CD8-positive, alpha-beta memory T cell (primary cell): ENCODE data around the gene ICAM2. TPM values are rescaled to one million over a fixed set of nuclear protein-coding genes. Genes with fewer than 3 reads are reported as not detected.

Source experiments
- CTCF ChIA-PET: fragments of 350-600 bp; sonication (Branson Sonifier 250); formaldehyde crosslinking; loops from one replicate; lab custom pipeline; 2021; ENCODE audit warnings: antibody characterized with exemption; lab: Charles Lee
- POLR2A ChIA-PET: fragments of 350-600 bp; sonication (Branson Sonifier 250); formaldehyde crosslinking; loops from one replicate; lab custom pipeline; 2021; ENCODE audit warnings: antibody characterized with exemption; lab: Charles Lee
- DNase-seq, 5 donors: peaks; one replicate each; pipeline versions ENCODE4 v3.0.0 to v3.0.0-alpha.2; 2020 to 2022; ENCODE audit warnings: mixed read lengths in 1 of 5
- H3K27ac ChIP-seq: one replicate; pipeline ENCODE4 v1.7.0; 2013; ENCODE audit warnings: low read depth, mild to moderate bottlenecking, low read length, moderate library complexity
- H3K27me3 ChIP-seq: 2 replicates; pipeline ENCODE4 v1.7.0; 2013; ENCODE audit warnings: low read length, mild to moderate bottlenecking; ENCODE audit not compliant: insufficient read depth, poor library complexity, severe bottlenecking
- H3K36me3 ChIP-seq: 2 replicates; pipeline ENCODE4 v1.7.0; 2013; ENCODE audit warnings: mild to moderate bottlenecking, low read length, moderate library complexity; ENCODE audit not compliant: insufficient read depth
- H3K4me1 ChIP-seq: 2 replicates; pipeline ENCODE4 v1.7.0; 2013; ENCODE audit warnings: mild to moderate bottlenecking, low read length, moderate library complexity; ENCODE audit not compliant: insufficient read depth
- H3K4me3 ChIP-seq: 2 replicates; pipeline ENCODE4 v1.7.0; 2013; ENCODE audit warnings: mild to moderate bottlenecking, low read length
- H3K9me3 ChIP-seq: 2 replicates; pipeline ENCODE4 v1.7.0; 2013; ENCODE audit warnings: mild to moderate bottlenecking, low read length
- H3K27ac Mint-ChIP-seq, 8 donors: one replicate each; pipeline ENCODE4 v1.8.0; 2020 to 2021; ENCODE audit warnings: mixed read lengths in 8 of 8, mild to moderate bottlenecking in 6 of 8, inconsistent platforms in 3 of 8, moderate library complexity in 3 of 8
- H3K27me3 Mint-ChIP-seq, 2 donors: one replicate each; pipeline ENCODE4 v1.8.0; 2020 to 2021; ENCODE audit warnings: mixed read lengths in 2 of 2, mild to moderate bottlenecking in 1 of 2, moderate library complexity in 1 of 2
- H3K36me3 Mint-ChIP-seq, 3 donors: one replicate each; pipeline ENCODE4 v1.8.0; 2020 to 2021; ENCODE audit warnings: mixed read lengths in 3 of 3, inconsistent platforms in 1 of 3, mild to moderate bottlenecking in 1 of 3
- H3K4me1 Mint-ChIP-seq, 3 donors: one replicate each; pipeline ENCODE4 v1.8.0; 2020 to 2021; ENCODE audit warnings: mixed read lengths in 3 of 3, inconsistent platforms in 1 of 3, mild to moderate bottlenecking in 1 of 3
- H3K4me3 Mint-ChIP-seq, 7 donors: one replicate each; pipeline ENCODE4 v1.8.0; 2020 to 2021; ENCODE audit warnings: mixed read lengths in 7 of 7, mild to moderate bottlenecking in 6 of 7, moderate library complexity in 4 of 7, inconsistent platforms in 2 of 7
- H3K9me3 Mint-ChIP-seq, 5 donors: one replicate each; pipeline ENCODE4 v1.8.0; 2020 to 2022; ENCODE audit warnings: mixed read lengths in 5 of 5, mild to moderate bottlenecking in 3 of 5, moderate library complexity in 2 of 5, inconsistent platforms in 1 of 5
- polyA plus RNA-seq: library from polyadenylated mRNA; unstranded; fragments of 300-500 nt; fragmentation: Illumina TruSeq; gene quantifications from one replicate; pipeline ENCODE4 v1.2.3, GENCODE V29; 2021
- total RNA-seq, 2 experiments: library from RNA; stranded (reverse); gene quantifications; one replicate each; pipeline ENCODE4 v1.2.3, GENCODE V29; 2021

Gene ICAM2
- total and polyA plus RNA-seq, 3 experiments from 2014 or later, result 77.4 to 301 (median 80.7) TPM

DNA sequence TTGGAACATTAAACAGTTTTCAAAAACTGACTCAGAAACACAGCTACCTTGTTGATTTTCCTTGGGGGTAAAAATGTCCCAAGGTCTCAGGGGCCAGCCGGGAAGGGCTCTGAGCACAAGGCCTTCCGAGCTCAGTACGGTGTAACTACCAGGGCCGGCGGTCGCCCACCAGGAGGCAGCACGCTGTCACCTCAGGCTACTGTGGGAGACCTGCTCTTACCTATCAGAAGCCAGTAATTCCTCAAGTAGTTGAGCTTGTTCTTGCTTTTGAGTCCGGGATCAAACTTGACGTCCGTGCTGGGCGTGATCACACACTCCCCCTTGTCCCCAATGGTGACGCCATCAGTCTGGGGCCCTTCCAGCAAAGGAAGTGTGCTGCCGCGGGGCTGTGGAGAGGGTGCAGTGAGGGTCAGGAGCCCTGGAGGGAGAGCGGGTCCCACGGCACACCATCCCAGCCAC lies 43.4 kb upstream of the ICAM2 start:
- Mint-ChIP-seq H3K4me1 (peaks cover 55 to 93% (median 92%) of the 10 kb centered on the region in 3 donors), H3K36me3 (peaks cover 53 to 90% (median 63%) of the 10 kb centered on the region in 3 donors), H3K27ac (peak overlapping the region in 7 of 8 donors; percentile 88 to 98 (median 97)), H3K9me3 (peaks cover 2 to 5% (median 4%) of the 10 kb centered on the region in 5 donors), H3K27me3 (peaks cover 0 to 1% of the 10 kb centered on the region in 2 donors), H3K4me3 (peak overlapping the region in 6 of 7 donors; percentile 86 to 95 (median 93))
- peaks cover 84% of the 10 kb centered on the region for H3K4me1 ChIP-seq
- H3K9me3 ChIP-seq, result peaks cover under 1% of the 10 kb centered on the region
- DNase-seq, result peak; percentile 27 to 66 (median 52)
- H3K27me3 ChIP-seq, result no peaks in the 10 kb centered on the region
- H3K36me3 ChIP-seq, result peaks cover 39% of the 10 kb centered on the region
- ChIA-PET POLR2A (interaction anchor here (0.6 to 1.5 kb wide), 4 partner anchors 40 to 82 kb away, joined by 3 to 7 read pairs (median 4); partner anchors contain the start of gene ERN1), CTCF (interaction anchor here (0.7 to 3.4 kb wide), 17 partner anchors 9 to 144 kb away, joined by 3 to 21 read pairs (median 3); partner anchors contain the start of gene ERN1)
- H3K4me3 ChIP-seq, result no peak overlapping the region
- no peak overlapping the region for H3K27ac ChIP-seq

GRCh38 chr17:64063088-64063487 lies 42.7 kb upstream of the ICAM2 start:
- Histone ChIP-seq H3K4me1 (peaks cover 84% of the 10 kb centered on the region), H3K27ac (no peak overlapping the region), H3K27me3 (no peaks in the 10 kb centered on the region), H3K4me3 (no peak overlapping the region), H3K9me3 (no peaks in the 10 kb centered on the region), H3K36me3 (peaks cover 39% of the 10 kb centered on the region)
- peaks cover 61 to 95% (median 89%) of the 10 kb centered on the region in 3 donors for H3K4me1 Mint-ChIP-seq
- H3K36me3 Mint-ChIP-seq, result peaks cover 49 to 90% (median 60%) of the 10 kb centered on the region in 3 donors
- CTCF ChIA-PET, result interaction anchor here (0.7 to 3.4 kb wide), 14 partner anchors 9 to 82 kb away, joined by 3 to 21 read pairs (median 3); partner anchors contain the start of gene ERN1
- peak in 1 of 5 donors; percentile 13 for DNase-seq
- H3K4me3 Mint-ChIP-seq, result peak overlapping the region in 6 of 7 donors; percentile 86 to 95 (median 93)
- H3K27ac Mint-ChIP-seq, result peak overlapping the region; percentile 57 to 98 (median 96)
- POLR2A ChIA-PET, result interaction anchor here (1.1 to 1.5 kb wide), 2 partner anchors 71 to 82 kb away, joined by 4 to 7 read pairs; no protein-coding TSS in a partner anchor
- H3K27me3 Mint-ChIP-seq, result peaks cover 0 to 1% of the 10 kb centered on the region in 2 donors
- no peaks in the 10 kb centered on the region for H3K9me3 Mint-ChIP-seq

- H3K27ac Mint-ChIP-seq, result peak overlapping the region; percentile 84 to 98 (median 94)
- no peaks in the 10 kb centered on the region for H3K9me3 Mint-ChIP-seq
- Histone ChIP-seq H3K36me3 (peaks cover 43% of the 10 kb centered on the region), H3K27ac (no peak overlapping the region), H3K4me1 (peaks cover 83% of the 10 kb centered on the region), H3K9me3 (no peaks in the 10 kb centered on the region), H3K4me3 (no peak overlapping the region), H3K27me3 (no peaks in the 10 kb centered on the region)
- peaks cover 79 to 93% (median 82%) of the 10 kb centered on the region in 3 donors for H3K4me1 Mint-ChIP-seq
- DNase-seq, result no peak
- peaks cover 46 to 88% (median 48%) of the 10 kb centered on the region in 3 donors for H3K36me3 Mint-ChIP-seq
- peaks cover 0 to 1% of the 10 kb centered on the region in 2 donors for H3K27me3 Mint-ChIP-seq
- ChIA-PET CTCF (interaction anchor here (0.6 to 3.4 kb wide), 8 partner anchors 11 to 76 kb away, joined by 3 to 21 read pairs (median 5); no protein-coding TSS in a partner anchor), POLR2A (interaction anchor here (0.5 to 1.5 kb wide), 3 partner anchors 9 to 75 kb away, joined by 3 to 10 read pairs (median 4); no protein-coding TSS in a partner anchor)
- peak overlapping the region in 6 of 7 donors; percentile 0 to 95 (median 55) for H3K4me3 Mint-ChIP-seq
Measured at GRCh38 chr17:64061178-64061898, 40.9 kb upstream of the ICAM2 start.

- H3K27ac ChIP-seq, result peak overlapping the region; percentile 1
- H3K27me3 Mint-ChIP-seq, result peaks cover 0 to 1% of the 10 kb centered on the region in 2 donors
- ChIA-PET POLR2A (no interaction called here), CTCF (interaction anchor here (0.9 to 2.3 kb wide), 5 partner anchors 10 to 73 kb away, joined by 3 to 7 read pairs (median 6); no protein-coding TSS in a partner anchor)
- H3K4me3 Mint-ChIP-seq, result peak overlapping the region; percentile 15 to 95 (median 60)
- peaks cover 81 to 91% (median 89%) of the 10 kb centered on the region in 3 donors for H3K4me1 Mint-ChIP-seq
- no peak overlapping the region for H3K4me3 ChIP-seq
- H3K9me3 Mint-ChIP-seq, result no peaks in the 10 kb centered on the region
- H3K27me3 ChIP-seq, result no peaks in the 10 kb centered on the region
- H3K36me3 Mint-ChIP-seq, result peaks cover 38 to 91% (median 44%) of the 10 kb centered on the region in 3 donors
- H3K4me1 ChIP-seq, result peaks cover 83% of the 10 kb centered on the region
- no peak for DNase-seq
- no peaks in the 10 kb centered on the region for H3K9me3 ChIP-seq
- H3K27ac Mint-ChIP-seq, result peak overlapping the region; percentile 78 to 98 (median 94)
- peaks cover 43% of the 10 kb centered on the region for H3K36me3 ChIP-seq
Measured at GRCh38 chr17:64060331-64060730, 39.9 kb upstream of the ICAM2 start.

DNA sequence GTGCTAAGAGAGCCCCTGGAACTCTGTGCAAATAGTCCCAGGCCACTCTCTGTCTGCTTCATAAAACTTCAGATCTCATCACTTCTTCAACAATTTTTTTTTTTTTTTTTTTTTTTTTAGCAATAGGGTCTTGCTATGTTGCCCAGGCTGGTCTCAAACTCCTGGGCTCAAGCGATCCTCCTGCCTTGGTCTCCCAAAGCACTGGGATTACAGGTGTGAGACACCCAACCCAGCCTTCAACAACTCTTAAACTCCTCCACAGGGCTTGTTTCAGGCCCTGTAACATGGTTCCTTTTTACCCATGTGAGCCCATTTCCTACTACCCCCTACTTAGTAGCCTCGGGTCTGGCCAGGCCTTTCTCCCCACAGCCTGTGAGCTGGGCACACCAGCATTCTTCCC lies 39.3 kb upstream of the ICAM2 start:
- H3K27ac Mint-ChIP-seq, result peak overlapping the region; percentile 78 to 98 (median 94)
- peaks cover 0 to 1% of the 10 kb centered on the region in 2 donors for H3K27me3 Mint-ChIP-seq
- peaks cover 42% of the 10 kb centered on the region for H3K36me3 ChIP-seq
- H3K9me3 ChIP-seq, result no peaks in the 10 kb centered on the region
- ChIA-PET POLR2A (interaction anchor here (0.5 kb wide), 1 partner anchor 147 kb away, joined by 3 read pairs; no protein-coding TSS in a partner anchor), CTCF (interaction anchor here (0.9 to 2.3 kb wide), 4 partner anchors 9 to 74 kb away, joined by 5 to 7 read pairs (median 6); no protein-coding TSS in a partner anchor)
- H3K4me3 Mint-ChIP-seq, result peak overlapping the region in 5 of 7 donors; percentile 24 to 95 (median 62)
- H3K27me3 ChIP-seq, result no peaks in the 10 kb centered on the region
- H3K4me1 ChIP-seq, result peaks cover 78% of the 10 kb centered on the region
- H3K4me1 Mint-ChIP-seq, result peaks cover 77 to 91% (median 90%) of the 10 kb centered on the region in 3 donors
- H3K9me3 Mint-ChIP-seq, result no peaks in the 10 kb centered on the region
- no peak overlapping the region for H3K27ac ChIP-seq
- H3K4me3 ChIP-seq, result no peak overlapping the region
- no peak for DNase-seq
- peaks cover 34 to 92% (median 46%) of the 10 kb centered on the region in 3 donors for H3K36me3 Mint-ChIP-seq

GRCh38 chr17:64058621-64059020 lies 38.2 kb upstream of the ICAM2 start:
- Histone ChIP-seq H3K27me3 (no peaks in the 10 kb centered on the region), H3K27ac (no peak overlapping the region), H3K9me3 (no peaks in the 10 kb centered on the region), H3K36me3 (peaks cover 31% of the 10 kb centered on the region), H3K4me3 (no peak overlapping the region), H3K4me1 (peaks cover 67% of the 10 kb centered on the region)
- Mint-ChIP-seq H3K27me3 (no peaks in the 10 kb centered on the region), H3K4me1 (peaks cover 67 to 82% (median 81%) of the 10 kb centered on the region in 3 donors), H3K36me3 (peaks cover 26 to 92% (median 37%) of the 10 kb centered on the region in 3 donors), H3K9me3 (no peaks in the 10 kb centered on the region), H3K27ac (peak overlapping the region in 7 of 8 donors; percentile 5 to 95 (median 88)), H3K4me3 (peak overlapping the region in 4 of 7 donors; percentile 8 to 59 (median 38))
- ChIA-PET CTCF (interaction anchor here (0.8 kb wide), 1 partner anchor 33 kb away, joined by 3 read pairs; no protein-coding TSS in a partner anchor), POLR2A (no interaction called here)
- DNase-seq, result no peak

DNA sequence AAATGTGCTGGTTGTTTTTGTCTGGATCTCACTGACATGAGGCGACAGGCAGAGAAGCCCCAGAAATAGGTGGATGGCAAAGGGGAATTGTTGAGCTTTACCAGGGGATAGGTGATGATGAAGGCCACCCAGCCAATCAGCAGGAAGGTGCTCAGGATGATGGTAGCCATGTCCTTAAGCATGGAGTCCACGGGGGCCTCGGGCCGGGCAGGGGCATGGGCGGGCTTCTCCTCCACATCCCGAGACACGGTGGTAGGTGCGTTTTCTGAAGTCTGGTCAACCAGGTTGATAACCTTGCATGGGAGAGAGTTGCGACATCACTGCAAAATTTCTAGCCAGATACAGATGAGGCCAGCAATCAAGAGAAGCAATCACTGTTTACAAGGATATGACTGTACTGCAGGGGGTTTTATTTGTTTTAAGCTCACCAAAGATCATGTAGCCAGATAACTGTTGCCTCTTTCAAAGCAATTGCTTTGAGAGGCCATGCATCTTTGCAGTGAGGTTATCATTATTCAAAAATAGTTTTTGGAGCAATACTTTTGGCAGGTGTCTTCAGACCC lies 37.3 kb upstream of the ICAM2 start:
- peaks cover 63 to 82% (median 82%) of the 10 kb centered on the region in 3 donors for H3K4me1 Mint-ChIP-seq
- peaks cover 27 to 93% (median 37%) of the 10 kb centered on the region in 3 donors for H3K36me3 Mint-ChIP-seq
- no peaks in the 10 kb centered on the region for H3K27me3 ChIP-seq
- H3K4me3 ChIP-seq, result no peak overlapping the region
- H3K9me3 Mint-ChIP-seq, result no peaks in the 10 kb centered on the region
- H3K36me3 ChIP-seq, result peaks cover 35% of the 10 kb centered on the region
- peak overlapping the region in 1 of 7 donors; percentile 39 for H3K4me3 Mint-ChIP-seq
- no peaks in the 10 kb centered on the region for H3K27me3 Mint-ChIP-seq
- H3K9me3 ChIP-seq, result no peaks in the 10 kb centered on the region
- peak overlapping the region in 7 of 8 donors; percentile 24 to 93 (median 82) for H3K27ac Mint-ChIP-seq
- POLR2A ChIA-PET, result no interaction called here
- no peak overlapping the region for H3K27ac ChIP-seq
- peaks cover 60% of the 10 kb centered on the region for H3K4me1 ChIP-seq
- no peak for DNase-seq
- CTCF ChIA-PET, result interaction anchor here (0.8 to 2.6 kb wide), 5 partner anchors 26 to 76 kb away, joined by 3 to 16 read pairs (median 3); no protein-coding TSS in a partner anchor
